Spinal cord (tissue), 10 donors: ENCODE measurements around the gene NAALADL2. TPM values are rescaled to one million over a fixed set of nuclear protein-coding genes. Genes with fewer than 3 reads are reported as not detected.
A peak's percentile ranks its signal among the peaks of the same experiment; 100 is the strongest.
"Not testable (repeated sequence)": the region's sequence is repeated elsewhere in the genome, so short reads cannot be mapped to it uniquely, and the experiment has no call there.

ENCODE experiments used
- DNase-seq, 6 donors: peaks; one replicate each; pipeline versions ENCODE4 v3.0.0 to v3.0.0-alpha.2; 2013 to 2015; ENCODE audit warnings: low spot score in 6 of 6, low read depth in 4 of 6
- H3K27ac ChIP-seq: one replicate; pipeline ENCODE4 v1.5.1; 2013; ENCODE audit warnings: low read depth, low read length, control low read depth
- H3K27me3 ChIP-seq: one replicate; pipeline ENCODE4 v1.6.1; 2013; ENCODE audit warnings: low read length; ENCODE audit not compliant: control insufficient read depth, insufficient read depth
- H3K36me3 ChIP-seq: one replicate; pipeline ENCODE4 v1.6.1; 2013; ENCODE audit warnings: low read length; ENCODE audit not compliant: control insufficient read depth, insufficient read depth
- H3K4me1 ChIP-seq: one replicate; pipeline ENCODE4 v1.6.1; 2013; ENCODE audit warnings: low read length; ENCODE audit not compliant: control insufficient read depth, insufficient read depth
- H3K4me3 ChIP-seq: one replicate; pipeline ENCODE4 v1.5.1; 2013; ENCODE audit warnings: low read depth, low read length, control low read depth
- H3K9me3 ChIP-seq: one replicate; pipeline ENCODE4 v1.6.1; 2013; ENCODE audit warnings: low read length; ENCODE audit not compliant: control insufficient read depth, insufficient read depth
- WGBS: methylation state at CpG from one replicate; pipeline ENCODE4 v1.1.5; 2013; ENCODE audit warnings: missing lambda C conversion rate; ENCODE audit not compliant: insufficient coverage; 5-methylcytosine and 5-hydroxymethylcytosine counted together
- polyA plus RNA-seq, 2 donors: library from polyadenylated mRNA; unstranded; fragments of 120-200 nt; gene quantifications; one replicate each; pipeline ENCODE4 v1.2.1, GENCODE V29; 2013; ENCODE audit not compliant: insufficient read length in 2 of 2
- total RNA-seq, 2 donors: library from RNA; depleted of rRNA in 1 of 2; stranded (reverse); fragments of 120-200 nt in 1 of 2; fragments of >200 nt in 1 of 2; gene quantifications; one replicate each; pipeline versions ENCODE4 v1.2.3 to v1.2.4, GENCODE V29; 2013 to 2014
- donor health status: healthy.

NAALADL2 gene
- total and polyA plus RNA-seq, 4 donors: 2.9 to 24.4 (median 11.1) TPM

GRCh38 chr3:175340338-175341015, 481.3 kb downstream of the NAALADL2 start:
- no peaks in the 10 kb centered on the region for H3K36me3 ChIP-seq
- no peak overlapping the region for H3K4me3 ChIP-seq
- H3K27ac ChIP-seq: no peak overlapping the region
- H3K4me1 ChIP-seq: no peaks in the 10 kb centered on the region
- H3K9me3 ChIP-seq: no peaks in the 10 kb centered on the region
- H3K27me3 ChIP-seq: no peaks in the 10 kb centered on the region
- DNase-seq: no peak
- WGBS: no CpG with 5 or more reads among the region's 2 CpGs

DNA sequence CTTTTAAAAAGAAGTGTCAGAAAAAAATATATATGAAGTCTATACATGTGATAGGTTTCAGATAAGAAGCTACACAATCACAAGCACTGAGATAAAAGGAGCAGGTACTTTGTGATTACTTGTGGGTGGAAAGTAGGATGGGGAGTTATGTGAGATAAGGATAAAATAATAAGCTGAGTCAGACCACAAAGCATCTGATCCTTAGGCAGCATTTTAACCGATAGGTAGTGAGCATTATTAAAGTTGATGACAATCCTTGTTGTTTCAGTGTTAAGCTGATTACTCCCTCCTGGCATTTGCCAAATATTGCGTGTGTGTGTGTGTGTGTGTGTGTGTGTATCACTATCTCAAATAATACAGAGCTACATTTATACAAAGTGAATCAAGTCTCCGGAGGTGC, 483.1 kb downstream of the NAALADL2 start:
- H3K4me1 ChIP-seq: no peaks in the 10 kb centered on the region
- no peak overlapping the region for H3K27ac ChIP-seq
- H3K27me3 ChIP-seq: no peaks in the 10 kb centered on the region
- H3K4me3 ChIP-seq: no peak overlapping the region
- H3K9me3 ChIP-seq: no peaks in the 10 kb centered on the region
- DNase-seq: no peak
- no CpG with 5 or more reads among the region's 3 CpGs for WGBS
- no peaks in the 10 kb centered on the region for H3K36me3 ChIP-seq

DNA sequence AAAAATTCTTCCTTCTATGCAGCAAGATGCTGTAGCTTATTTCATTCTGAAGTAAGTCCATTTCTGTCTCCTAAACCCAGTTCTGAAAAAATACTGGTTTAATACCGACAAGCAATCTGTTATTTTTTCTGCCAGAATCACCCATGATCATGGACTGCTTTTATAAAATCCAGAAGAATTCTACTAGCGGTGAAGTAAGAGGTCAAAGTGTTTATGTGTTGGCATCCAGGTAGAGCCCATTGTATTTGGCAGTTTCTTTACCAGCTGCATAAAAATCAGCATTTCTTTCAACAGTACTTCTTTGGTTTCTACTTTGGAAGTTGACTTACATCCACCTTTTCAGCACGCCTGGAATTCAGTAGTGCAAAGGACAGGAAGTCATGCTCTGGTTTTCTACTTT, 484.8 kb downstream of the NAALADL2 start:
- Histone ChIP-seq H3K36me3 (no peaks in the 10 kb centered on the region), H3K4me3 (no peak overlapping the region), H3K27me3 (no peaks in the 10 kb centered on the region), H3K4me1 (no peaks in the 10 kb centered on the region), H3K27ac (no peak overlapping the region), H3K9me3 (no peaks in the 10 kb centered on the region)
- DNase-seq: no peak
- WGBS: no CpG with 5 or more reads among the region's 3 CpGs

GRCh38 chr3:175346573-175347356, 487.6 kb downstream of the NAALADL2 start:
- no peak overlapping the region for H3K4me3 ChIP-seq
- no peaks in the 10 kb centered on the region for H3K4me1 ChIP-seq
- H3K9me3 ChIP-seq: no peaks in the 10 kb centered on the region
- DNase-seq: peak in 2 of 6 donors; percentile 37 to 53
- H3K36me3 ChIP-seq: no peaks in the 10 kb centered on the region
- no peaks in the 10 kb centered on the region for H3K27me3 ChIP-seq
- 61% methylated on average over 2 of the region's 8 CpGs for WGBS
- no peak overlapping the region for H3K27ac ChIP-seq

GRCh38 chr3:175349168-175349567, 490.0 kb downstream of the NAALADL2 start:
- Histone ChIP-seq H3K27me3 (no peaks in the 10 kb centered on the region), H3K4me3 (no peak overlapping the region), H3K9me3 (no peaks in the 10 kb centered on the region), H3K4me1 (no peaks in the 10 kb centered on the region), H3K36me3 (no peaks in the 10 kb centered on the region), H3K27ac (no peak overlapping the region)
- no peak for DNase-seq
- WGBS: no CpG with 5 or more reads among the region's 2 CpGs

DNA sequence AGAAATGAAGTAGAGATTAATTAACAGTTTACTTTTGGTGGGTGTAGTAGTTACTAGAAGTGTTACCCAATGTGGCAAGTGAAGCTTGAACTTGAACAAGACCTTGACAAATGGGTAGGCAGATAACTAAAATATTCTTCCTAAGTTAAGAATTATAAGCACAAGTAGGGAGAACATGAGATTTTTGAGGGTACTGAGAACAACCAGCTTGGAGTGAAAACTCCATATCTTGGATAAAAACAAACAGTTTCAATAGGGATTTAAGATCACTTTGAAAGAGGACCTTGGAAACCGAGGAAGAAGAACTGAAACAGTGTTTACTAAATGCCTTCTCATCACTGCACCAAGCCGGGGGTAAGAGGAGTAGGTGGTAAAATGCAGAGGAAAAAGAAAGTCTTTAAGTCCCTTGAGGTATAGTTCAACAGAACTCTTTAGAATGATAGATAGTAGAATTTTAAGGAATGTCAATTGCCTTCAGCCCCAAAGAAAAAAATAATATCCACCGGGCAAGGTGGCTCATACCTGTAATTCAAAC, 496.7 kb downstream of the NAALADL2 start:
- H3K4me3 ChIP-seq: no peak overlapping the region
- H3K27ac ChIP-seq: no peak overlapping the region
- no CpG with 5 or more reads among the region's 3 CpGs for WGBS
- no peaks in the 10 kb centered on the region for H3K9me3 ChIP-seq
- no peaks in the 10 kb centered on the region for H3K36me3 ChIP-seq
- DNase-seq: no peak
- no peaks in the 10 kb centered on the region for H3K27me3 ChIP-seq
- H3K4me1 ChIP-seq: no peaks in the 10 kb centered on the region

DNA sequence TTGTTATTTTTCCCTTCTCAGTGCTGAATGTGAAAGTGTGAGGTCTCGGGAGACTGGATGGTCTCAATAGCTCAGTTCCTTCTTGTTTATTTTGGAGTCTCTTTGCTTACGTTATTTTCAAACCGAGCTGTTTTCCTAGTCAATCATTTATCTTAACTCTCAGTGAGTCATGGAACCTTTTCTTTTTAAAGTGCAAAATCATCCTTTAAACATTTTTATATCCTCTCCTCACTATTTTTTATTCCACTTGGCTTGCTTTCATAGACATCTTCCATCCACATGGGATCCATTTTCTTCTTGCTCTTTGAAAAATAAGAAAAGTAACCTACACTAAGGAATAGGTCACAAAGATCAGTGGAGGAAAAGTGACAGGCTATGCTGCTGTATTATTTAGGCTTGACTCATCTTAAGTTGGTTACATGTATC, 497.8 kb downstream of the NAALADL2 start:
- DNase-seq: no peak
- H3K36me3 ChIP-seq: no peaks in the 10 kb centered on the region
- H3K4me3 ChIP-seq: no peak overlapping the region
- no peaks in the 10 kb centered on the region for H3K4me1 ChIP-seq
- WGBS: 100% methylated on average over 2 of the region's 3 CpGs
- no peaks in the 10 kb centered on the region for H3K9me3 ChIP-seq
- H3K27ac ChIP-seq: no peak overlapping the region
- no peaks in the 10 kb centered on the region for H3K27me3 ChIP-seq

GRCh38 chr3:175357758-175358157, 498.6 kb downstream of the NAALADL2 start:
- Histone ChIP-seq H3K27me3 (no peaks in the 10 kb centered on the region), H3K4me1 (no peaks in the 10 kb centered on the region), H3K36me3 (no peaks in the 10 kb centered on the region), H3K27ac (no peak overlapping the region), H3K9me3 (no peaks in the 10 kb centered on the region), H3K4me3 (no peak overlapping the region)
- WGBS: no CpG with 5 or more reads among the region's 1 CpG
- DNase-seq: no peak

DNA sequence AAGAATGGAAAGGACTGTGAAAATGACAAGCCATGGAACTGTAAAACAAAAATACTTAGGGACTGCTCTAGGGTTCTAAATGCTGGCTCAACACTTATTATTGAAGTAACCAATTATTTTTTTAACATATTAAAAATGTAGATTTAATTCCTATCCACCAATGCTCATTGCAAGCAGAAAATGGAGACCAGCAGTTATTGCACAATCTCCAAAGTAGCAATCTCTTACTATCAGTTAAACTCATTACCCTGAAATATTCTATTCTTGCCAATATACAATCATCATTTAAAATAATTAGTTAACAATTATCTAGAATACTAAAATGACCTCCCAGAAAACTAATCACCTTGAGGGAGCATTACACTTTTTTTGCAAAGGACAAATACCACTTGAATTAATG, 499.8 kb downstream of the NAALADL2 start:
- no peak overlapping the region for H3K27ac ChIP-seq
- no peaks in the 10 kb centered on the region for H3K36me3 ChIP-seq
- no peak for DNase-seq

DNA sequence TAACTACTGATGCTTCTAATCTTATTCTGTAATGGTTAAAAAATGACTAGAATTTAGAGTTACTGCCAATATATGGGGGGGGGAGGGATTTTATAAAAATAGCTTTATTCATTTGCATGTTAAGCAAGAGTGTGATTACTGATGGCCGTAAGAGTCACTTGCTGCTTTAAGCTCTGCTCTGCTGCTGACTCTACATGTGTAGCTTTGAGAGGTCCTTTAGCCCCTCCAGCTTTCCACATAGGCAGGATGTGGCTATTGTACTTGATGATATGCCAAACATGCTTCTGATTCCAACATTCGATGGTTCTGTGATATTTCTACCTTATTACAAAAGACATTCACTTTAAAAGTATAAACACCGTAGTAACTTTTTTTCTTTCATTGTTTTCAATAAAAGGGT, 511.3 kb downstream of the NAALADL2 start:
- peak overlapping the region; percentile 64 for H3K27ac ChIP-seq
- not testable (repeated sequence) for H3K4me3 ChIP-seq, H3K4me1 ChIP-seq, H3K27me3 ChIP-seq, DNase-seq, H3K36me3 ChIP-seq, H3K9me3 ChIP-seq
- WGBS: no CpG with 5 or more reads among the region's 3 CpGs

More for the DNA sequence above, 499.8 kb downstream of the NAALADL2 start:
- no peaks in the 10 kb centered on the region for H3K27me3 ChIP-seq
- H3K4me1 ChIP-seq: no peaks in the 10 kb centered on the region
- H3K4me3 ChIP-seq: no peak overlapping the region
- no peaks in the 10 kb centered on the region for H3K9me3 ChIP-seq
